ENCODE measurements around the gene CATSPER1.
"Not testable (repeated sequence)": the region's sequence is repeated elsewhere in the genome, so short reads cannot be mapped to it uniquely, and the experiment has no call there.

Gene CATSPER1

DNA sequence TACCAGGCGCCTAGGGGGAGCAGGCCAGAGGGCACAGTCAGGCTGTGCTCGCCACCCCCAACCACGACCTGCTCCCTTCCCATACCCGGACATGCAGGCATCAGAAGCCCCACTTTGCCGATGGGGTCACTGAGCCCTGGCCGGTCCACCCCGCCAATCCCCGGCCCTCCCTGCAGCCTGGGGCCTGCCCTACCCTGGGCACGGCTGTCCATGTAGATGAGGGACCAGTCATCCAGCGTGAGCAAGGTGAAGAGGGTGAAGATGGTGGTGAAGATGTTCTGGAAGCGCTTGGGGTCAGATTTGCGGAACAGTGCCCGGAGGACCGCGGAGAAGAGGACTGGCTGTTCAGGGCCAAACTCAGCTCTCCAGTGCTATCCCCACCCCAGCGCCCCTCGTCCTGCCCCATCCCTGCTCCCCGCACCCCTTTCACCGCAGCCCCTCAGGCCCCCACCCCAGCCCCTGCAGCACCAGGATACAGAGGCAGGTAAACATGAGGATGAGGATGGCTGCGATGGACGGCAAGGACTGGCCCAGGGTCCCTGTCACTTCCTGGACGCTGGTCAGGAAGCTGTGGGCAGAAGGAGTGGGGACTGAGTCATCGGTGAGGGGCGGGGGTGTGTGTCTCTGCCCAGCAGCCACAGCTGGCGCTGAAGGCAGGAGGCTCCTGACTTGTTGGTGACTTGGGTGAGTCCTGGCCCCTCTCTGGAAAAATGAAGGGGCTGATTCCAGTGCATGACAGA is 5.5 kb downstream of the CATSPER1 start:
- no peak for DNase-seq (ENCODE audit: low read depth in 2 of 2)

DNA sequence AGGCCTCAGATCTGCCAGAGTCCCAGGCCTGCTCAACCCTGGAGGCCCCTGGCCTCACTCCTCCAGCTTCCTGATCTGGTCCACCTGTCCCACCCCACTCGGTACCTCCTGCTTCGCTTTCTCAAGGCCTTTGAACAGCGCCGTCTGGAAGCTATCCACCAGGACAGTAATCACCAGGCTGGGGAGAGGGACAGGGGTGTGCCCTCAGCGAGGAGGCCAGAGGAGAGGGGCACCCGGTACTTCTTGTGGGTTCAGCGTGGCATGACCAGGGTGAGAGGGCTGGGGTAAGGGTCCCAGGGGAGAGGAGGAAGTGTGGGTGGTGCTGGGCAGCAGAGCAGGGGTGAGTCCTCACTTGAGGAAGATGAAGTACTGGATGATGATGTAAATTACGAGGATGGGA is 6.1 kb downstream of the CATSPER1 start:
- no peak for DNase-seq (ENCODE audit: low read depth in 2 of 2)

DNA sequence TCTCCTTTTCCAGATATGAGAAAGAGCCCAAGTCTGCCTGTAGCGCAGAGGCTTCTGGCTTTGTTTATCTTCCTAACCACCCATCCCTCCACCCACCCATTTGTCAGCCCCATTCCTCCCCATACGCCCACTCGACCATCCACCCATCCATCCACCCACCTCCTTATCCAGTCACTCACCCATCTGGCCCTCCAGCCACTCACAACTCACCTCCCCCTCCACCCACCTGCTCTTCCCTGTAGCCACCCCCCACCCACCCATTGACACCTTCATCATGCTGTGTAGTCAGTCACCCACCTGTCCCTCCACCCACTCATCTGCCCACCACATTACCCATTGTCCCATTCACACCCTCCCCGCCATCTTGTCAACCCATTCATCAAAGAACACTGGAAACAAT is 9.0 kb downstream of the CATSPER1 start:
- DNase-seq (ENCODE audit: low read depth in 2 of 2) = no peak

DNA sequence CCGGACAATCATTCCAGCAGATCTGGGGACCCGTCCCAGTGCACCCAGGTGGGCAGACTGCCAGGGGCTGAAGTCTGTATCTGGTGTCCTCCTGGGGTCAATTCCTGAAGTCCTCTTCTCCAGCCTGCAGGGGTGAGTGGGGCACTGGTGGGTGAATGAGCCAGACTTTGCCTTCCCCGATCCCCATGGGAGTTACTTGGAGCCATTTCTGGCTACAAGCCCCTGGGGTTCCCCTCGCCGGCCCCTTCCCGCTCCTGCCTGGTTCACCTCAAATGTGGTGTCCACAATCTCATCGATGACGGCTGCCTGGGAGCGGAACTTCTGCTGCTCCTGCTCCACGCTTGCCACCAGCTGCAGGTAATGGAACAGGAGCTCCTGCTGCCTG is 9.5 kb downstream of the CATSPER1 start:
- no peak for DNase-seq (ENCODE audit: low read depth in 2 of 2)

DNA sequence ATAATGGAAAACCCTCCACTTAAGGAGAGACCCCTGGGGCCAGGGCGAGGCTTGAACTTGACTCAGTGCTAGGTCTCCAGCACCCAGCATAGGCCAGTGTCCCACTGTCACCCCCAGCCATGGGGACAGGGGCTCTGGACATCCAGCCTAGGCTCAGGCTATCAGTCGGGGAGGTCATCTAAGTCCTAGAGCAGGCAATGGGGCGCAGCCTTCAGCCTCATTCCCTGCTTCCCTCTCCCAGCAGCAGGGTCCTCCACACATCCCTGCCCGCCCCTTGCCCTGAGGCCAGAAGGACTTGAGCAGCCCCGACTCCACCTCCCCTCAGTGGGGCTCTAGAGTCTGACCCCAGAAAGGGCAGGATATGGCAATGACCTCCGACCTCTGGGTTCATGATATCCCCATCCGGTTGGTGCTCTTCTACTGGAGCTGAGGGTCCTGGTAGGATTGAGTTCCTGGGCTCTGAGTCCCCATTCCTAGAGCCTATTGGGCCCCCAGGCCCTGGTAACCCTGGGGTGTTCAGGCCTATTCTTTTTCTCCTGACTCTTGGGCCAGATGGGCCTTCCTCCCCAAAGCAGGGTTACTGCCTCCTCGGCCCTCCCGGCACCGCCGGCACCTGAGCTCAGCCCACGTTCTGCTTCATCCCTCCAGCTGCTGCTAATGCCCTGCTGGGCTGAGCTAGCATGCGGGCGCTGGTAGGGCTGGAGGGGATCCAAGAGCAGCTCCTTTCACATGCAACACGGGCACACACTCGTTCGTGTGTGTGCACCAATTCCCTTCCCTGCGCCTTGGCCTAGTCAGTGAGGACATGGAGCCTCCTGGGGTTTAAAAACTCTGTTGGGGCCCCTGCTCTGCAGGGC is 10.1 kb downstream of the CATSPER1 start:
- no peak for DNase-seq (ENCODE audit: low read depth in 2 of 2)

DNA sequence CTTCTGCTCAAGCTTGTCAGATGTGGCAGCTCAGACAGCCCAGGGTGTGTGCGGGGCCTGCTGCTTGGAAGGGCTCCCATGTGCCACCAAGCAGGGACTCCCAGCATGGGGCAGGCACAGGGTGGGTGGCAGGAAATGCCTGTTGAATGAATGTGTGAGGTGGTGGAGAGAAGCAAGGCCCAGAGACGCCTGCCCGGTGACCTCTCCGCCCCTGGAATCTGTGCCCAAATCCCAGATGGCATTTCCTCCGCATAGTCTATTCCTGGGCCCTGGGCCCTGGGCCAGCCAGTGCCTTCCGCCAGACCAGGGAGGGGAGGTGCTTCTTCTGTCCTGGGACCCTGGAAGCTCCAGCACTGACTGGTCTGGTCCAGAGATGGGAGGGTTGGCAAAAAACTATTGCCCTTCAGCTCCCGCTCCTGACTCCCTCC is 10.8 kb downstream of the CATSPER1 start:
- DNase-seq (ENCODE audit: low read depth in 2 of 2) = no peak

DNA sequence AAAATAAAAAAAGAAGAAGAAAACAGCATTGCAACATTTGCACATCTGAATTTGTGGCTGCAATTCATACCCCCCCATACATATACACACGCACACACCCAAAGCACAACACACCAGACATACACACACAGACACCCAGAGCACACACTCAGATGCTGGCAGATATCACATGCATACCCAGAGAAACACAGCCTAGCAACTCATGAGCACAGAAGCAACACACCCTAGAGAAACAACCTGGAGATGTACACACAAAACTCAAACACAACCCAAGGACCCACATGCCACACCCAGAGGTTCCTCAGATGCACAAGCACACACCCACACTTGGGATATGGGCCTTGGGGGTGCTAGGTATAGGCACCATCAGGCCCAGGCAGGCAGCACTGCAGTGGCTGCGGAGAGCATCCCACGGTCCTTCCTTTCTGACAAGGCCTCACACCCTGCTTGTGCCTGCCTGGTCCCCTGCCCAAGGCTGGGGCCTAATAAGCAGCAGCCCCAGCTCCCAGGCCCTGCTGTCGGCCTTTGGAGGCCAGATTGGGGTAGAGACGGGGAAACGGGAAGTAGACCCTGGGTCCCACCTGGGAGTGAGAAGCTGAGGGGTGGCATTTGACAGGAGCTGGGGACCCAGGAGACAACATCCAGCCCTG is 11.3 kb downstream of the CATSPER1 start:
- DNase-seq (ENCODE audit: low read depth in 2 of 2) = no peak

DNA sequence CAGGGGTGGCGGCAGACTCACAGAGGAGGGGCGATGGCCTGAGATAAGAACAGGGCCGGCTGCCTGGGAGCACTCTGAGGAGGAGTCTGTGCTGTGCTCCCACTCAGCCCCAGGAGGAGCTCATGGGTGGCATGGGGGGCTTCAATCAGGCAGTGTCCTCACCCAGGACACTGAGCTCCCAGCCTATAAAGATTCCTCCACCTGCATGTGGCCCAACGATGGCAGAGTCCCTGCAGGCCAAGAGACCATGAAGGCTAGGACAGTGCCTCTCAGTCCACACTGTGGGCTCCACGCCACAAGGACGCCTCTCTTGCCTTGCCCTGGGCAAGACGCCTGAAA is 12.5 kb downstream of the CATSPER1 start:
- no peak for DNase-seq (ENCODE audit: low read depth in 2 of 2)

DNA sequence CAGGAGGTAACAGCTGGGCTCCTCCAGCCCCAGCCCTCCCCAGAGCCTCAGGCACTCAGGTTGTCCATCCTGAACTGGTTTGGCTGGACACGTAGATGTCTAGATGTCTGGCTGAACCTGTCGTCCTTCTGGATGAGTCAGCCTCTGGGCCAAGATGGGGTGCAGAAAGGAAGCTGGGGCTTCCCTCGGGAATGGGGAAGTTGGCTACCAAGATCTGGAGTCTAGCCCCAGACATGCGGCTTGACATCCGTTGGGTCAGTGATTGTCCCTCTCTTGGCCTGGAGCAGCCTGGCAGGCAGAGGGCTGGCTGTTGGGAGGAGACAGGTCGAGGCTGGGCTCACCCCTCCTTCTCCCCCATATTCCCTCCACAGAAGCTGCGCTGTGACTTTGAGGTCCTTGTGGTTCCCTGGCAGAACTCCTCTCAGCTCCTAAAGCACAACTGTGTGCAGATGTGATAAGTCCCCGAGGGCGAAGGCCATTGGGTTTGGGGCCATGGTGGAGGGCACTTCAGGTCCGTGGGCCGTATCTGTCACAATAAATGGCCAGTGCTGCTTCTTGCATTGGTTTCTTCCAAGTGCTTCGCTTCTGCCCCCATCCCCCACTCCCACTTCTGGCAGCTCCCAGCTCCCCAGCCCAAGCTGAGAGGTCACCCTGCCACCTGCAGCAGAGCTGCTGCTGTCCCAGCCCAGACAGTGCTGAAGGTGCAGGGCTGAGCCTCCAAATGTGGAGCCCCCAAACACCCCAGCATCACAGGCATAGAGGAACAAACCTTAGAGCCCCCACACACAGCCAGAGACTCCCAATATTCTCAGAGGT is 13.1 kb downstream of the CATSPER1 start:
- no peak for DNase-seq (ENCODE audit: low read depth in 2 of 2)

DNA sequence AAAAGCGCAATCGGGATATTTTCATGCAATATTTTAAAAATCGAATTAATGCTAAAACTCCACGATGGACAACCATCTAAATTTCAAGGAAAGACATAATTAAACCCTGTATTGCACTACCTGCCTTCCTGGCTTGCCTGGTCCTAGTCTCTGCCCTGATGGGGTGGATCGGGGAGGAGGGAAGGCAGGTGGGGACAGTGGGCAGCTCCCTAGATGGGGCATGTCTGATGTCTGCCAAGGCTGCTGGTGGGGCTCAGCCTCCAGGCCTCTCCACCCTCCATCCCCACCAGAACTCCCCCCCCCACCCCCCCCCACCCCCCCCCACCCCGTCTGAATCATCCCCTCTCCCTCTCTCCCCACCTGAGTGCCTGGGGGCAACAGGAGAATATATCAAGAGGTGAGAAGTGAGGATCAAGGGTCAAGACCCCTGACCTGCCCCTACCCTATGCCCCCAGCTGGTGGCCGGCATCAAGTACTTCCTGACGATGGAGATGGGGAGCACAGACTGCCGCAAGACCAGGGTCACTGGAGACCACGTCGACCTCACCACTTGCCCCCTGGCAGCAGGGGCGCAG is 13.8 kb downstream of the CATSPER1 start:
- no peak for DNase-seq (ENCODE audit: low read depth in 2 of 2)

DNA sequence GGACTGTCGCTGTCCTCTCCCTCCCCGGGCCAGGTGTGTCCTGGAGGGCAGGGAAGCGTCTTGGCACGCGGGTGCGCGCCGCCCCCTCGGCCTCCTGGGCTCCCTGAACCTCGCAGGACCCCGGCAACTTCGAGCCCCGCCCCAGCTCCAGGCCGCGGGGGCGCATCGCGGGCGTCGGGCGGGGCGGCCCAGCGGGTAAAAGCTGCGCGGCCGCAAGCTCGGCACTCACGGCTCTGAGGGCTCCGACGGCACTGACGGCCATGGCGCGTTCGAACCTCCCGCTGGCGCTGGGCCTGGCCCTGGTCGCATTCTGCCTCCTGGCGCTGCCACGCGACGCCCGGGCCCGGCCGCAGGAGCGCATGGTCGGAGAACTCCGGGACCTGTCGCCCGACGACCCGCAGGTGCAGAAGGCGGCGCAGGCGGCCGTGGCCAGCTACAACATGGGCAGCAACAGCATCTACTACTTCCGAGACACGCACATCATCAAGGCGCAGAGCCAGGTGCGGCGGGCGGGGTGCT is 14.4 kb downstream of the CATSPER1 start, which contains the start of gene CST6:
Gene CST6 (plus strand): TSS at position 224 of the 519 bp plus-strand sequence. CDS start 37 bp downstream, at position 261.
- DNase-seq (ENCODE audit: low read depth in 2 of 2) = no peak

DNA sequence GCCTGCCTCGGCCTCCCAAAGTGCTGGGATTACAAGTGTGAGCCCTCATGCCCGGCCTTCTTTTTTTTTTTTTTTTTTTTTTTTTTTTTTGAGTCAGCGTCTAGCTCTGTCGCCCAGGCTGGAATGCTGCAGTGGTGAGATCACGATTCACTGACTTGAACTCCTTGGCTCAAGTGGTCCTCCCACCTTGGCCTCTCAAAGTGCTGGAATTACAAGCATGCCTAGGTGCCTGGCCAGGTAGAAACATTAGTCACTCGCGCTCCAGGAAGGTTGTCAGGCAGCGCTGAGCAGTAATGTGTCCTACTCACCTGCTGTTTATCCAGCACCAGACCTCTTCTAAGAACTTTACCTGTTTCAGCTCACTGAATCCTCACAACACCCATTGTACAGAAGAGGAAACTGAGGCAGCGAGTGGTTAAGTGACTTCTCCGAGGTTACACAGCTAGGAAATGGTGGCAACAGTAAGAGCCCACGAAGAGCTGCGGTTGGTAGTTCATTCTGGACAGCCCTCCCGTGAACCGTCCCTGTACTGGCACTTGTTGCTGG is 15.0 kb downstream of the CATSPER1 start:
- DNase-seq (ENCODE audit: low read depth in 2 of 2) = no peak

DNA sequence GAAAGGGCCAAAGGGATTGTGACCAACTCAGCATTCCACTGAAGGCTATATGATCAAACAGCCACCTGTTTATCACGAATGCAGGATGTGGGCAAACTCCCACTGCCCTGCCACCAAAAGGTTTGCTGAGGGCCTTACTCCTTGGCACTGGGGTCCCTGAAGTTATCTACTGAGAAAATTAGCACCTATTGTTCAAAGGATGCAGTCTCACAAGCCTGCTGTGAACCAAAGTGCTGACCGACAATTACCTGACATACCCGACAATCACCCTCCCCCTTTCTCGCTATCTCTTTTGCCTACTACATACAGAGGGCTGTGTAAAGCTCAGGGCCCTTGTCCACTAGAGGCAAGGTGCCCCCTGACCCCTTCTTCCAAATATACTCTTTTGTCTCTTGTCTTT is 16.2 kb downstream of the CATSPER1 start:
- not testable (repeated sequence) for DNase-seq (ENCODE audit: low read depth in 2 of 2)

DNA sequence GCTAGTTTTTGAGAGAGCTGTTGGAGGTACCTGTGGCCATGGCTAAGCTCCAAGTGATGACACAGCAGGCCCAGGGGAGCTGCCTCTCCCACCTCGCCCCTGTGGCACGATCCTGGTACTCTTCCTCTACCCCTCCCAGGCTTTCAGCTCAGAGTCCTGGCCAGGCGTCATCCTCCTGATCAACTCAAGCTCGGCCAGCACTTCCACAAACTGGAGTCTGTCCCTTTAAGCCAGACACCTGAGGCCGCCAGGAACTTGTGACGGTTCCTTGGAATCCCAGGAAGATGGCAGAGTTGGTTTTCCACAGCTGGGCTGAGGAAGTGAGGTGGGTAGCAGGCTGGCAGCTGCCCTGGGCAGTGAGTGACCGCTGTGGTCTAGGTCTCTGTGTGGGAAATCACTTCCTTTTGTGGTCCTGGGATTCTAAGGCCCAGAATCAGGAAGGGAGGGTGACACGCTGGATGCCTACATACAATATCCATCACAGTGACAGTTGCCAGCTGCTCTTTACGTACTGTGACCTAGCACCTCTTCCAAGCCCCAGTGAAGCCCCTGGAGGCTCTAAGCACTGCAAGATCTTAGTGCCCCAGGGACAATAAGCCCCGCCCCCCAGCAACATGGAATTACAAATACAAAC is 17.7 kb downstream of the CATSPER1 start:
- DNase-seq (ENCODE audit: low read depth in 2 of 2) = no peak

DNA sequence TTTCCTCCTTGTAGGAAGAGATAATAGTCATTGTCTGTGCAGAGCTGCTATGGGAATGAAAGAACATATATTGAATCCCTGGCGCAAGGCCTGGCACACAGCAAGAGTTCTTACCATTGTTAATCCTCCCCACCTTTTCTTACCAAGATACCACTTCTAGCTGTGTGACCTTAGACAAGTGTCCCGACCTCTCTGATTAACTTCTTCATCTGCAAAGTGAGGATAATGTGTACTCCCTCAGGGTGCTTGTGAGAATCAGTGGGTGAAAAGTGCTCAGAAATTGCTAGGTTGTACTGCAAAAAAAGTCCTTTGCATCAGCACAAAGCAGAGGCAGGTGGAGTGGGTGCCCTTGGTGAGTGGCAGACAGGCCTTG is 18.2 kb downstream of the CATSPER1 start:
- DNase-seq (ENCODE audit: low read depth in 2 of 2) = no peak

DNA sequence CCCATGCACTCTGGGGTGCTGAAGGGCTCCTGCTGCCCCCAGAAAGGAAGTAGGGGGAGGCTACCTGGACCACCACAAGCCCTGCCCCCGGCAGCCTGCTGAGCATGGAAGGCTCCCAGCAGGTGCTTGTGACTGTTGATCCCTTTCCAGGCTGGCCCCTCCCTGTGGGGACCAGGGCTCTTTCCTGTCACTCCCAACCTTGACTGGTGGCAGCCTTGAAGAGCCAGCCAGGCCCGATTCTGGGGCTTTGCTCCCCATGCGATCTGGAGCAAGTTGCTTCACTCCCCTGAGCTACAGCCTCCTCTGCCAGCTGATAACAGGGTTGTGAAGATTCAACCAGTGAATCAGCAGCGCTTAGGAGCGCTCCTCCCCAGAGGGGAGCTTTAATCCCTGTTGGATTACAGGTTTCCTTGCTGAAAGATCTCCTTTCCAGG is 19.1 kb downstream of the CATSPER1 start:
- no peak for DNase-seq (ENCODE audit: low read depth in 2 of 2)

DNA sequence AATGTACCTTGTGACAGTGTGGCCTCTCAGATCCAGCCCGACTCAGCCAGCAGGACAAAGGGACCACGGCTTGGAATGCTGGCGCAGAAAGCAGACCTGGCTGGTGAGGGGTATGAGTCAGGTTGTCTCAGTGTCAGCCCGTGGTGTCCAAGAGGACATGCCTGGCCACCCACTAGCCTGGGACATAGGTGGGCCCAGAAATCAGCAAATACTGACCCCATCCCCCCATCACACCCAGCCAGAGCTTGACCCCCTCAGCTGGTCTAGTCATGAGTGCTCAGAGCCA is 19.4 kb downstream of the CATSPER1 start:
- DNase-seq (ENCODE audit: low read depth in 2 of 2) = no peak

DNA sequence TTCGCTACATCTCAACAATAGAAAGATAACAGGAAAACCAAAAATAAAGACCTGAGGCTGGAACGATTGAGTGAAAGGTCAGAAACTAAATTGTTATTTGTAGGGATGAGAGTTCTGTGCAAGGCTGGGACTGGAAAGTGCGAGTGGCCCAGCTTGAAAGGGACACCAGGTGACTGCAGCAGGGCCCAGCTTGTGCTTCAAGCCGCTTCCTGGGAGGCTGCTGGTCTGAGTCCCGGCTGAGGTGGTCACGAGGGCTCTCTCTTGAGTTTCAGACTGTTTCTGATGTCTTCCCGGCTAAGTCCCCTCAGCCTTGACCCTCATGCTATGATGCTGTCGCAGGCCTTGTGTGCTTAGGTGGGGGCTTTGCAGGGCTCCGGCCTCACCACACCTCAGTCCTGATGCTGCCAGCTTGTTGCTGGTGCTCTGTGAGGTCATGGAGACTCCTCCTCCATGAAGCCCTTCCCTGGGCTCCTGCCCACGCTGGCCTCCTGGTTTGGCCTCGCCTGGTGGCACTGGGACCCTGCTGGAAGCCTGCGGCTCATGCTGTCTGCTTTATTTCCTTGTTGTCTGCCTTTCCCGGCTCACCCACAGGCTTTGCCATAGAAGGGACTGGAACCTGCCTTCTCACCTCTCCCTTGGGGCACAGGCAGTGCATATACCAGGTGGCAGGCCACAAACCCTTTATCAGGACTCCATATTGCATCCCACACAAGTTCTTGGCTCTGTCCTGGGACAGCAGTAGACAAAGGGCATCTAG is 20.0 kb downstream of the CATSPER1 start:
- no peak for DNase-seq (ENCODE audit: low read depth in 2 of 2)

DNA sequence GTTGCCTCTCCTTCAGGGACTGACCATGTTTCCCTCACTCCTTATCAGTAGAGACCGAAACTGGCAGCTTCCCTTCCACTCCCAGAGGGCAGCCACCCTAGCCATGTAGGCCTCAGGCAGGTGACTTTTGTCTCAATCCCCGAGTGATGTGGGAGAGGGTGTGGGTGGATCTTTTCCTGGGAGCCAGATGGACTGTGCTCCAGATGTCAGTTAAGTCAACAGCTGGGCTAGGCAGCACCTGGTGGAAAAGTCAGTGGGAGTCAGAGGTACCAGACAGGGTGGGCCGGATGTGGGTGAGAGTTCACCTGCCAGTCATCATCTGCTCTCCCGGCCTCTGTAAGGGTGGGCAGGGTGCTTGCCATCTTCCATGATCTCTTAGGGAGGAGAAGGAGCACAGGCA is 22.1 kb downstream of the CATSPER1 start:
- no peak for DNase-seq (ENCODE audit: low read depth in 2 of 2)

DNA sequence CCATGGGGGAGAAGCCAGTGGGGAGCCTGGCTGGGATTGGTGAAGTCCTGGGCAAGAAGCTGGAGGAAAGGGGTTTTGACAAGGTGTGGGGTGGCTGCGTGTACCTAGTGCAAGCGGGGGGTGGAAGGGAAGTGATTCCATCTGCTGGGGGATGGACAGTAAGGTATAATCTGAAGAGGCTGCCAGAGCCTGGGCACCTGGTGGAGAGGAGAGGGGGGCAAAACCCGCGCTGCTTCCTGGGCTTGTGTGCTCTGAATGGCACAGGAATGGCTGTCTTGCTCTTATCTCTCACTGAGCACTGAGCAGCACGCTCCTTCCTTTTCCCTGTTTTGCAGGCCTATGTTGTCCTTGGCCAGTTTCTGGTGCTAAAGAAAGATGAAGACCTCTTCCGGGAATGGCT is 23.0 kb downstream of the CATSPER1 start:
- no peak for DNase-seq (ENCODE audit: low read depth in 2 of 2)

All from stimulated activated CD4-positive, alpha-beta T cell treated with anti-CD3 and anti-CD28 coated beads, Interleukin-4, amount 100 ng/mL, for 48 hours (primary cell).